UCSD-AML1 (cell line): ENCODE results near the gene DCTD.
A peak's percentile ranks its signal among the peaks of the same experiment; 100 is the strongest.

Source experiments
- DNase-seq: peaks from one replicate; lab custom pipeline; 2025; ENCODE audit not compliant: unreplicated experiment; lab: John Stamatoyannopoulos, UW

DCTD gene

GRCh38 chr4:182874304-182874751, 42.9 kb downstream of the DCTD start:
- DNase-seq = no peak

DNA sequence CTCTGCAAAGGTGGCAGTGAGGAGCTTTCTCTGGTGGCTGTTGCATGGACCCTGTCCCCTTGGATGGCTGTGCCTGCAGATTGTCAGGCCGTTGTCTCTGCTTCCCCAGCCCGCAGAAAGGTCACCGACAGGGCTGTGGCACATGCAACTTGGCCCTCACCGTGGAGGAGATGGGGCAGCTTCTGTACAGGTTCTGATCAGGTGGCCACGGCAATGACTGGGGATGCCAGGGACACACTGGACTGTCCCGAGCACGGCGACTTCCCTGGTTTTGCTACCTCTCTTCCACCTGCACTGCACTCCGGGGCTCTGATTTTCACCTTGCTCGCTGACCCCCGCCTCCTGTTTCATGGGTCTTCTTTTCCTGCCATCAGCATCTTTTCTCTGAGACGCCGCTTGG, 43.5 kb downstream of the DCTD start:
- DNase-seq = no peak

GRCh38 chr4:182873289-182873688, 43.9 kb downstream of the DCTD start:
- no peak for DNase-seq

- DNase-seq = no peak
Observed at GRCh38 chr4:182872886-182873285, 44.3 kb downstream of the DCTD start.

- no peak for DNase-seq
Observed at GRCh38 chr4:182871616-182872015, 45.6 kb downstream of the DCTD start.

- peak; percentile 33 for DNase-seq
Observed at GRCh38 chr4:182869697-182870096, 47.5 kb downstream of the DCTD start.

DNA sequence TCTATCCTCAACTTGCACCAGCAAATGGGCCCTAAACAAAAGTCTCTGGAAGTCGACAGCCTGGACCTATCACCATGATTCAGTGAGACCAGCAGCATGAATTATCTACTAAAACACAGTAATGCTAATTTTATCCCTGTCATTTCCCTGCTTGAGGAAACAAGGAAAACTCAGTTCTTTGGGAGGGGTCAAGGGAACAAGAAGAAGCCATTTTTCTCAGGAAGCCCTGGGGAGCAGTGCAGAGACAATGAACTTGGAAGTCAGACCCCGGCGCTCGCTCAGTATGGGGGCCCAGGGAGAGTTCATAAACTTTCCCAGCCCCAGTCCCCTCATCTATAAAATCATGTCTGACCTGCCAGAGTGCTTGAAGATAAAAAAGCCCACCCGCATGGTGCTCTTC, 50.4 kb downstream of the DCTD start:
- no peak for DNase-seq

- peak; percentile 45 for DNase-seq
Observed at GRCh38 chr4:182863501-182863900, 53.7 kb downstream of the DCTD start.

DNA sequence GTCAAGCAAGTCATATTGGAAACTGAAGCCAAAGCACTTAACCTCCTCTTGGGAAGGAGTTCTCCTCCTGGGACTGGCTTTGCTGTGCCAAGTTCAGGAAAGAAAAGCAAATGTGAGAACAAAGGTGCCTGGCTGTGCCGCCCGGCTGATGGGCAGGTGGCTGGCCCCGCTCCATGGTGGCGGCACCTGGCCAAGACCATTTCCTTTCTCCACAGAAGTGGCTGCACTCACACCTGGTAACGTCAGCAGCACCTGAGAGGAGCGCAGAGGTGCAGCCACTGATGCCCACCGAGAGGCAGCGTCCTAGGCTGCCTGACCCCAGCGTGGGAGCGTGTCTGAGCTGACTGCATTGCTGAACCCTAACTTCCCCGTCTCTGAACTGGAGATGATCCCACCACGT, 54.3 kb downstream of the DCTD start:
- no peak for DNase-seq

DNA sequence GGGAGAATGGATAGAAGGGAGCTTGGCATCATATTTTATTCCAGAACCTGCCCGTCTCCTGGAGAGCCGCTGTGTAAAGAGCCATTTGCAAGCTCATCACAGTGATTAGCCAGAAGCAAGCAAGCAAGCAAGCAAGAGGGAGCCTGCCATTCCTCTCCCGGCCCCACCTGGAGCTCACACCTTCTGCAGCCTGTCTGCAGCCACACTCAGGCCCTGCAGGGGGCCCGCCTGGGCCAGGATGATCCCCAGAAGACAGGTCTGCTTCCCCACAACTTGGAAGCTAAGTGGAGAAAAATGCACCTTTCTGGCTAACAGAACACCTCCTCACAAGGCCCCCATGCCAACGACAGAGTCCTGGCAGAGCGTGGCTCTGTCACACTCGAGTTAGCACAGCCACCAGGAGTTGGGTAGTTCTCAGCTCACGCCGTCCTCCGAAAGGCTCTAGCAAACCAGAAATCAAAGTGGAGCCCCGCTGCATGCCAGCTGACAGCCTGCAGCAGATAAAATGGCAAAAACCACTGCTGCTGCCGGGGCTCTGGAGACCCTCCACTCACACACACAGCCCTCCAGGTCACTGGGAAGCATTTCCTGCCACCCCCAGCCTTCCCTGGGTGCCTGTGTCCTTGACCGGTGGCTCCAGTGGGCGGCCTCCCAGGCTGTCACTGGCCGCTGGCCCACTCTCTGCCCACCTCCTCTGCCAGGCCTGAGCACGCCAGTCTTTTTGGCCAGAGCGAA, 54.9 kb downstream of the DCTD start:
- DNase-seq = no peak

GRCh38 chr4:182861346-182861745, 55.8 kb downstream of the DCTD start:
- no peak for DNase-seq

DNA sequence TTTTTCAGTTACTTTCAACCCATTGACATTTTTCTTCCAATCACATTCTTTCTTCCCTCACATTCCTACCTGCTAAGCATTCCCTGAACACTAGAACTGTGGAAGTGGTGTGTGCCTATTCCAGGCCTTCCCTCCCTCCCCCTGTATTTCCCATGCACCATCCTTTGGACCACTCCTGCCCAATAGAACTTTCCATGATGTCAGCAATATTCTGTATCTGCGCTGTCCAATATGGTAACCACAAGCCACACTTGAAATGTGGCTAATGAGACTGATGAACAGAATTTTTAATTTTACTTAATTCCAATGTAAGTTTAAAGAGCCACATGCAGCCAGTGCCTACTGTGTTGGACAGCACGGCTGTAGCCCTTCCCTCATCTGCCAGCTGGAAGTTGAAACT, 57.5 kb downstream of the DCTD start:
- DNase-seq = no peak

- DNase-seq = no peak
Observed at GRCh38 chr4:182858711-182859110, 58.5 kb downstream of the DCTD start.

- DNase-seq = no peak
Observed at GRCh38 chr4:182856862-182857261, 60.3 kb downstream of the DCTD start.

GRCh38 chr4:182855877-182856276, 61.3 kb downstream of the DCTD start:
- DNase-seq = no peak

GRCh38 chr4:182855312-182855711, 61.9 kb downstream of the DCTD start:
- DNase-seq = no peak

DNA sequence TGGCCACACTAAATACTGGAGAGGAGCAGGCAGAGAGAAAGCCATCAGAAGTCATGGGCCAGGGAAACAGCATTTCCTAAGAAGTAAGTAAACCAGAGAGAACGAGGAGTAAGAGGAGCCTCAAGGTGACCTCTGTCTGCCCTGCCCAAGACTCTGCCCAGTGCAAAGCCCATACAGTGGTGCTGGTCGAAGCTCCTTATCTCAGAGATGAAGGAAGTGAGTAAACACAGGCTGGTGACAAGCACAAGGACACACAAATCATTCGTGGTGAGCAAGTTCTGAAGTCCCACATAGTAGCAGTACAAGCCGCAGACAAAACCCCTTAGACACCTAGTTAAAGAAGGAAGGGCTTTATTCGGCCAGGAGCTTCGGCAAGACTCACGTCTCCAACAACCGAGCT, 62.7 kb downstream of the DCTD start:
- DNase-seq = no peak

- no peak for DNase-seq
Observed at GRCh38 chr4:182853731-182854330, 63.4 kb downstream of the DCTD start.

GRCh38 chr4:182848685-182849084, 68.5 kb downstream of the DCTD start:
- DNase-seq = no peak

DNA sequence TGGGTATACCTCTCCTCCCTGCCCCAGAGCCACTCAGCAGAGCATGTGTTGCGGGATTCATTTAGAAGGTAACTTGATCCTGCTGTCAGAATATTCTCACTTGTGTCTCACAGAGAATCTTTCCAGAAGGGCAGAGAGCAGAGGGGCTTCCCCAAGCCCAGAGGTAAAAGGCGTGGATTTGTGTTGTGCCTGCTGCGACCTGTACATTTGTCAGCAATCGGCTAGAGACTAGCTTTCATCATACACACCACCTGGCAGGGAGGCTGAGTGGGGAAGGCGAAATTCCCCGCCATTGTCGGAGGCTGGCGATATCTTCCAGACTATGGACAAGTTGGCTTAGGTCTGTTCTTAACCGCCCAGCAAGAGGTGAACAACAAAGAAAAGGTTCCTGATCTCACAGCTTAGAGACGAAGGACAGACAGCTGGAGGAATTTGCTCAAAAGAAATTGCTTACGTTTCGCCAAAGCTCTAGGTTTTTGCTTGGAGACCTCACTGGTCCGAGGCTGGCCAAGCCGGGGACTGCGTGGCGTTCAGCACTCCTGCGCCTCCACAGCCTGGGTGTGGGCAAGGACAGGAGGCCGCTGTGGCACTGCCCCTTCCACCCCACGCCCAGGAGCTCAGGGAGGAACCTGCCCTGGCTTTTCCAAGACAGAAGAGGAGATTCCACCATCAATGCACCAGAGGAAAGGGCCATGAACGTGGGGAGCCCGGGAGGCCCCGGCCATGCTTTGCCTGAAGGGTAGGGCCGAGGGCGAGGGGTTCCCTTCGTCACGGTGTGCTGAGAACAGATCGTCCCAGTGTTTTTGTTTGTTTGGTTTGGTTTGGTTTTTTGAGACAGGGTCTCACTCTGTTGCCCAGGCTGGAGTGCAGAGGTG, 69.4 kb downstream of the DCTD start:
- no peak for DNase-seq

DNA sequence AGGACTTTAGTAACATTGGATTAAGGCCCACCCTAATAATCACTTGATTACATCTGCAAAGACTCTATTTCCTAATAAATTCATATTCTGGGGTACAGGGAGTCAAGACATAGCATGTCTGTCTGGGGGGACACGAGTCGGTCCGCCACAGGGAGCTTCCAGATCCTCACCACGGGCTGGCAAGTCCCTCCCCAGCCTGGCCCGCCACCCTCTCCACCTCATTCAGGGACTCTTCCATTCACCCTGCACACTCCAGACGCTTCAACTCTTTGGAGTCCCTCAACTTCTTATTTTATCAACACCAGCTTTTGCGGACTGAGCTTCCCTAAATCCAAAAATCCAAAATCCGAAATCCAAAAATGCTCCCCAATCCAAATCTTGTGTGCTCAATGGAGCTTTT, 71.2 kb downstream of the DCTD start:
- no peak for DNase-seq

DNA sequence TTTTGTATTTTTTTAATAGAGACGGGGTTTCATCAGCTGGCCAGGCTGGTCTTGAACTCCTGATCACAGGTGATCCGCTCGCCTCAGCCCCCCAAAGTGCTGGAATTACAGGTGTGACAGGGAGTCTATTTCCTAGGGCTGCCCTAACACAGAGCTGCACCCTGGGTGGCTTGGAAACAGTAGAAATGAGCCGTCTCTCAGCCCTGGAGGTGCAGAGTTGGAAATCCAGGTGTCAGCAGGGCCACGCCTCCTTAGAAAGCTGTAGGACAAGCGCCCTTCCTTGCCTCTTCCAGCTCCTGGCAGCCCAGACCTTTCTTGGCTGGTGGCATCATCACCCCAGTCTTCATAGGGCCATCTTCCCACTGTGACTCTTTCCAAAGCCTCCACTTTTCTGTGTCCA, 71.6 kb downstream of the DCTD start:
- DNase-seq = no peak
